ENCODE data around the gene NR3C1. TPM values are rescaled to one million over a fixed set of nuclear protein-coding genes. Genes with fewer than 3 reads are reported as not detected.

The NR3C1 gene
- total RNA-seq, 1 donor from 2014 or later: 46.7 TPM

GRCh38 chr5:143267186-143267585 is 136.3 kb downstream of the NR3C1 start:
- no peaks in the 10 kb centered on the region for H3K4me1 ChIP-seq
- no peak overlapping the region for H3K27ac ChIP-seq
- H3K27me3 ChIP-seq: no peaks in the 10 kb centered on the region
- H3K4me3 ChIP-seq: no peak overlapping the region
- intact Hi-C loops (cut with DNase I): no loop called here
- H3K36me3 ChIP-seq: no peaks in the 10 kb centered on the region
- no peak for DNase-seq (ENCODE audit: extremely low spot score in 2 of 2)
- TF ChIP-seq POLR2A (IDR thresholded peaks at IDR 0.05) (no peak), POLR2AphosphoS5 (IDR thresholded peaks at IDR 0.05; ENCODE audit: insufficient read depth in 1 of 2, low read depth in 1 of 2) (no peak), CTCF (IDR thresholded peaks at IDR 0.05) (no peak)
- H3K9me3 ChIP-seq: no peaks in the 10 kb centered on the region

GRCh38 chr5:143265995-143266394 is 137.5 kb downstream of the NR3C1 start:
- Histone ChIP-seq H3K27me3 (no peaks in the 10 kb centered on the region), H3K4me3 (no peak overlapping the region), H3K4me1 (no peaks in the 10 kb centered on the region), H3K27ac (no peak overlapping the region), H3K9me3 (no peaks in the 10 kb centered on the region), H3K36me3 (no peaks in the 10 kb centered on the region)
- no peak for DNase-seq (ENCODE audit: extremely low spot score in 2 of 2)
- TF ChIP-seq POLR2A (IDR thresholded peaks at IDR 0.05) (no peak), POLR2AphosphoS5 (IDR thresholded peaks at IDR 0.05; ENCODE audit: insufficient read depth in 1 of 2, low read depth in 1 of 2) (no peak), CTCF (IDR thresholded peaks at IDR 0.05) (no peak)
- intact Hi-C loops (cut with DNase I): no loop called here

DNA sequence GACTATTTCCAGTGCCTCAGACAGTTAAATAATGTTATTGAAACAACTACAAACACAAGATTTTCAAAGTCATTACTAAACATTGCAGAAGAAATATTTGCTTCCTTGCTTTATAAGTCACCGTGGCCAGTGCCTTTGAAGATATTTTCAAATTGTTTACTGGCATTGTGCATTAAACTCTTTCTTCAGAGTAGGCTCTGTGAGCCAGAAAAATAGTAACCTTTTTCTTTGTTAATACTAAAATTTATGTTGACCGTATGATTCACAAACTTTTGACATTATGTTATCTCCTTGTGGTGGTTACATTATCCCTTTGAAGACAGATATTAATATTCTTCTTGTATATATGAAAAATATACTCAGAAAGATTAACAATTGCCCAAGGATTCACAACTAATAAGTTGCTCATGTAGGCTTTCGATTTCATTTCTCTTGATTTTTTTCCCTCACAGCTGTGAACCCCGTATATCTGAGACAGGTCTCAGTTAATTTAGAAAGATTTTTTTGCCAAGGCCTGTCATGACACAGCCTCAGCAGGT is 140.1 kb downstream of the NR3C1 start:
- Histone ChIP-seq H3K36me3 (no peaks in the 10 kb centered on the region), H3K9me3 (no peaks in the 10 kb centered on the region), H3K27me3 (no peaks in the 10 kb centered on the region), H3K4me1 (no peaks in the 10 kb centered on the region), H3K27ac (no peak overlapping the region), H3K4me3 (no peak overlapping the region)
- DNase-seq (ENCODE audit: extremely low spot score in 2 of 2): no peak
- intact Hi-C loops (cut with DNase I): no loop called here
- TF ChIP-seq CTCF (IDR thresholded peaks at IDR 0.05) (no peak), POLR2AphosphoS5 (IDR thresholded peaks at IDR 0.05; ENCODE audit: insufficient read depth in 1 of 2, low read depth in 1 of 2) (no peak), POLR2A (IDR thresholded peaks at IDR 0.05) (no peak)

- no peaks in the 10 kb centered on the region for H3K36me3 ChIP-seq
- H3K27ac ChIP-seq: no peak overlapping the region
- no peaks in the 10 kb centered on the region for H3K4me1 ChIP-seq
- no peaks in the 10 kb centered on the region for H3K27me3 ChIP-seq
- H3K9me3 ChIP-seq: no peaks in the 10 kb centered on the region
- intact Hi-C loops (cut with DNase I): no loop called here
- TF ChIP-seq POLR2AphosphoS5 (IDR thresholded peaks at IDR 0.05; ENCODE audit: insufficient read depth in 1 of 2, low read depth in 1 of 2): no peak
- TF ChIP-seq CTCF (IDR thresholded peaks at IDR 0.05): no peak
- no peak for TF ChIP-seq POLR2A (IDR thresholded peaks at IDR 0.05)
- no peak overlapping the region for H3K4me3 ChIP-seq
- DNase-seq (ENCODE audit: extremely low spot score in 2 of 2): no peak
Measured at GRCh38 chr5:143262393-143263174, 140.9 kb downstream of the NR3C1 start.

GRCh38 chr5:143261748-143262392 is 141.6 kb downstream of the NR3C1 start:
- no peaks in the 10 kb centered on the region for H3K36me3 ChIP-seq
- no peak for TF ChIP-seq CTCF (IDR thresholded peaks at IDR 0.05)
- TF ChIP-seq POLR2A (IDR thresholded peaks at IDR 0.05): no peak
- TF ChIP-seq POLR2AphosphoS5 (IDR thresholded peaks at IDR 0.05; ENCODE audit: insufficient read depth in 1 of 2, low read depth in 1 of 2): no peak
- H3K27ac ChIP-seq: no peak overlapping the region
- intact Hi-C loops (cut with DNase I): no loop called here
- no peak for DNase-seq (ENCODE audit: extremely low spot score in 2 of 2)
- H3K4me3 ChIP-seq: no peak overlapping the region
- no peaks in the 10 kb centered on the region for H3K4me1 ChIP-seq
- no peaks in the 10 kb centered on the region for H3K27me3 ChIP-seq
- no peaks in the 10 kb centered on the region for H3K9me3 ChIP-seq
